HUDEP-2 (cell line): ENCODE results near the gene ZNF496.
"Not testable (repeated sequence)": the region's sequence is repeated elsewhere in the genome, so short reads cannot be mapped to it uniquely, and the experiment has no call there.

Source experiments
- DNase-seq, 76 experiments: peaks; one replicate each; lab custom pipeline; 2025; ENCODE audit not compliant: unreplicated experiment in 76 of 76; lab: John Stamatoyannopoulos, UW

The ZNF496 gene

DNA sequence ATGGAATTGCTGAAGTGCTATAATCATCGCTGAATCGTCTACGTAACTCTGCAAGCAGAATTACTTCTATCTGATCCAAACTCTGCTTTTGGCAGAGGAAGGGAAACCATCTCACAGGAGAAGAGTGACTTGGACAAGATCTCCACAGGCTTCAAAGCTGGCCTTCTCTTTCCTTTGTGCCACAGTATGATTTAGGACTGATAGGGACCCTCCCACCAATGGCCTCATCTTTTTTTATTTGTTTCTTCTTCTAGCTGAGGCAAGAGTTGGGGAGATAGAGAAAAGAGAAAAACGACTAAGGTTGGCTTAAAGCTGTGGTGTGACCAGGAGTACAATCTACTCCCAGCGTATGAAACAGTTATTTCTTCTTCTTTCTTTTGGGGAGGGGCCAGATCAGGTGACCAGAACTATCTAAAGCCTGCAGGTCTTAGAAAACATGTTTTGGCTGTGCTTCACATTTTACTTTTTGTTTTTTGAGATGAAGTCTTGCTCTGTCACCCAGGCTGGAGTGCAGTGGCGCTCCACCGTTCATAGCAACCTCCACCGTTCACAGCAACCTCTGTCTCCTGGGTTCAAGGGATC, 35.0 kb downstream of the ZNF496 start:
- no peak for DNase-seq

DNA sequence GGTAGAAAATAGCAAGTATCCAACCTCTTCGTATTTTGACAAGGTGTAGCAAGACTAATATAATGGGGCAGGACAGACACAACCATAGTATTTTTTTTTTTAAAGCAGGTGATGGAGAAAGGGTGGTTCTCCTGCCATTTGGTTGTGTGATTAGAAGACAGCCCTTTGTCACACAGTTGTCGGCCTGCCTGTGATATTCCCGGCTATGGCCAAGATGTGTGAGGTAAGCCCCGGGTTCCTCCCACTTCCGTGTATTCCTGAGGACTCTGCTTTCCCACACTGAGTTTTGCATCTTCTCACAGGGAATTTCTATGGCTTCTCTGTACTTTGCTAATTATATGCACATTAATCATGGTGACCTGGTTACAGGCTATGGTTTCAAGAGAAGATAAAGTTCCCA, 35.9 kb downstream of the ZNF496 start:
- DNase-seq = no peak

DNA sequence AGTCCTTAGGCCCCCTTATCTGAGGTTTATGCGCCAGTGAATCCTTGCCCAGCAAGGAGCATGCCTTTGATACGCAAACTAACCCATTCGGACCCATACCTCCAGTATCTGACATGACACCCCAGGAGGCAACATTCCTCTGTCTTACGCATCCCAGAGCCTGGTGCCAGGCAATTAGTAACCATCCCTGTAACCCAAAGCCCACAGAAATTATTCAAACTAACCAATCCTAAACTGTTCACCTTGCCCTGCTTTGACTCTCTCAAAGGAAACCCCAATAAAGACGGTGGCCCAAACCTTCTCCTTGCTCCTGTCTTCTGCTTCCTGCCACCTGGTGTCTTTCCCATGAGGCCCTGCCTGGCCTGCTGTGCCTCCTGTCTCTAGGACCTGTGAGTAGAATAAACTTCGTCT, 36.4 kb downstream of the ZNF496 start:
- DNase-seq = no peak

DNA sequence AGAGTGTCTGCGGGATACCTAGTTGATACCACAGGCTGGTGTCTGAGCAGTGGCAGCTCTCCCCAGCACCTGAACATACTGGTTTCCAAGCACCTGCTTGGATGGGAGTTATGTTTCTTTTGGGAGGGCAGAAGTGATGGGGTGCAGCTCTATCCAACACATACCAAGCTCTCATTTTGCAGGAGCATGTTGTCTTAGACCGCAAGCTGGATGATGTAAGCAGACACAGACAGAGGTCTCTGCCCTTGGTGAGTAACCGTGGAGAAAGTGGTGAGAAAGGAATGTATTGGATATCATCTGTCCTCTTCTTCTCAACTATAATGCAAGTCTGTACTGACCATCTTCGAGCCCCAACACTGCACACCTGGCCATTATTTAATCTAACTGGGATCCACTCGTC, 37.4 kb downstream of the ZNF496 start:
- DNase-seq = no peak

DNA sequence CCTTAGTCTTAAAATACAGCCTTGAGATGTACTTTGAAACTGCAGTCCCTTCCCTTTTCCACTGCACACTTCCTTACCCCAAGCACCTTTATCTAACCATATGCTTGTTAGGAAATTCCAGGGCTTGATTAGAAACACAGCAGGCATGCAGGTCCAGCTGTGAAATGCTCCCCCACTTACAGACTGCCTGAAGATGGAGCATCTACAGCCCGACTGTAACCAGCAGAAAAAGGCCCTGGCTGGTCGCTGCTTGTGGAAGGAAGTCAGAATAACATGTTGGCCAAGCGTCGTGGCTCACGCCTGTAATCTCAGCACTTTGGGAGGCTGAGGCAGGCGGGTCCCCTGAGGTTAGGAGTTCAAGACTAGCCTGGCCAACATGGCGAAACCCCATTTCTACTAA, 38.6 kb downstream of the ZNF496 start:
- no peak for DNase-seq

DNA sequence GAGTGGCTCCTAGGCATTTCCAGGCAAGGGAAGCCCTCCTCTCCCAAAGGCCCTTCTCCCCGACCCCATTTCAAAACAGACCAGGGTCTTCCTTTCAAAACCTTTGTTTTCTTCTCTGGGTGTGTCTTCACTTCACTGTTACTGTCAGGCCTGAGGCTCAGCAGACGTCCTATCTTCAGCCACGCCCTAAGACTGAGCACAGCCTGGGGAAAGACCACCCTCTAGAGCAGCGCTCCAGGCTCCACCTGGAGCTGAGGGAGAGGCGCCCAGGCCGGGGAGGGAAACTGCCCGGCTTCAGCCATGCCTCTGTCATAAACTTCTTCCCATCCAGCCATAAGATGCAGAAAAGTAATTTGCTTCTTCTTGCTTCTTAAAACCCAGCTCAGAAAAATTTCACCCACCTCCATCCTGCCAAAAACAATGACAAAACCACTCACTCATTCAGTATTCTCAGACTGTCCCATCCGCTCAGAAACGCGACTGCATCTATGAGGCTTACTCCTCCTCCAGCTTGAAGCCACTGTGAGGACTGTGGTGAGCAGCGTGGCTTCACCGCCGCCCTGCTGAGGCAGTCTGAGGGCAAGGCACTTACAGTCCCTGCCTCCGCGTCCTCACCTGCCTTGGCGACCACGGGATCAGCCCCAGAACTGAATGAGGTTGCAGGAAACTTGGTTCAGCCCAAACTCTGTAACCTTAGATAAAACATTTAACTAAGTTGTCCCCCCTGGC, 39.7 kb downstream of the ZNF496 start:
- DNase-seq = no peak

DNA sequence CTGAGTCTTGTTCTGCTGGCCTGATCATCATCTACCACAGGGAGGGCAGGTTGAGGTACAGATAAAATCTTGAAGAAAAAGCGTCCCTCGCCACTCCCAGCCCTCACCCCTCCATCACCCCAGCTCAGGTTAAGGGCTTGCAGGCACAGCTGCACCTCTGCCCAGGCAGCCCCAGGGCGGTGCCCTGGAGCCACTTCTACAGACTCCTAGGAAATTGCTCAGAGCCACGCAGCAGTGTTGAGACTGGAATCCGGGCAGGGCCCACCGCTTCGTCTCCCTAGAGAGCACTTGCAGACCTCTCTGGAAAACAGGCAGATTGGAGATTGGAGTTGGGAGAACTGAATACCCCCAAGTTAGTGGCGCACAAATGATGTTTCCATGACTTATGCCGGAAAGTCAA, 40.5 kb downstream of the ZNF496 start:
- DNase-seq = no peak

DNA sequence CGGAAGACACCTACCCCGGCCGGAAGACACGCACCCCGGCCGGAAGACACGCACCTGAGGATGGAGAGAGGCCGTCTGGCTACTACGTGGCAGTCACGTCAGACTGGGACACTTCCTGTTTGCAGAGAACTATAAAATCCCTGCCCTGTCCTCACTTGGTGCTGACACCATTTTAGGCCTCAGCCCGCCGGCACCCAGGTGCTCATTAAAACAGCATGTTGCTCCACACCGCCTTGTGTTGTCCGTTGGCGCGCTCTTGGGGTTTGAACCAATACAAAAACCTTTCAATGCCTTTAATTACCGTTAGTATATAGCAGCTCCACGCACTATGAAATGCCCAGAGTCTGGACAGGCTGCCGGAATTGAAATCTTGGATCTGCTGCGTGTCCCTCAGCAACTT, 41.1 kb downstream of the ZNF496 start:
- no peak for DNase-seq

DNA sequence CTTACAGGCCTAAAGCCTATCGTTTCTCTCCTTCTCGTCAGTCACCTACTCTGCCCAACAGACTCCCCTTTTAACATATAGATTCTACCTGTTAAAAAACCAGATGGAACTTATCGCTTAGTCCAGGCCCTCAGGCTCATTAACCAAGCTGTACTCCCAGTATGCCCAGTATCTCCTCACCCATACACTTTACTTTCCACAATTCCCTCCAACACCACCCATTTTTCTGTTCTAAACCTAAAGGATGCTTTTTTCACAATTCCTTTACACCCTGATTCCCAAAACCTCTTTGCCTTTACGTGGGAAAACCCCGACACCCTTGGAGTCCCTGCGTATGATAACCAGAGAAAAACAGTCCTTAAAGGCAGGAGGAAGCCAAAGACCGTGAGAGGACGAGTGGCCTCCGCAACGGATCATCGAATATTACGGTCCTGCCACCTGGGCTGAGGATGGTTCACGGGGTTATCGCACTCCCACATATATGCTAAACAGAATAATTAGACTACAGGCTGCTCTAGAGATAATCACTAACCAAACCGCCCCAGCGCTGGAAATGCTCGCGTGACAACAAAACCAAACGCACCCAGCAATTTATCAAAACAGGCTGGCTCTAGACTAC, 42.3 kb downstream of the ZNF496 start:
- not testable (repeated sequence) for DNase-seq

DNA sequence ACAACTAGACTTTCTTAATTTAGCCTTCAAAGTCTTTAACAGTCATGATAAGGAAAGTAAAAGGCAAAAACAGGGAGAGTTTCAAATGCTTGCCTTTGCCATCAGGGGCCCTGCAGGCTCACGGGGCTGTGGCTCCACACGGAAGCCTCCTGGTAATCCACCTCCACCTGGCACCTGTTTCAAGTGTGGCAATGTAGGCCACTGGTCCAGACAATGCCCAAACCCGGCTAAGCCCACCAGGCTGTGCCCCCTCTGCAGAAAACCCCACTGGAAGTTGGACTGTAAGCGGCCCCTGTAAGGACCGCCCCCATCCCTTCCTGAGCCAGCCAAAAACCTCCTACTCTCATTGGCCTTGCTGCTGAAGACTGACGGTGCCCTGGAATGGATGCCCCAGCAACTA, 43.3 kb downstream of the ZNF496 start:
- DNase-seq = no peak

DNA sequence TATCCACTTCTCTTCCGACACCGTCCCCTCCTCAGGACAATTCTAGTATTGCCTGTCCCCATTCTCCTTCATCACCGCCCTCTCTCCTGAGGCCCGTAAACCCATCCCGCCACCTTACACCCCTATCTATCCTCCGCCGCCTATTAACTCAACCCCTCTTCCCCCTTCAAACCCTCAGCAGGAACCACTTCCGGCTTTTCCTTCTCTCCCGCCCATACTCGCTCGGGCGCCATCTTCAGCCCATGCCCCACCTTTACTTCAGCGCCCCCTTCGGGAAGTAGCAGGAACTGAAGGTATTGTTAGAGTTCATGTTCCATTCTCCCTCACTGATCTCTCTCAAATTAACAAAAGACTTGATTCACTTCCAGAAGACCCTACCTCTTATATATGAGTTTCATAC, 44.2 kb downstream of the ZNF496 start:
- DNase-seq = no peak

DNA sequence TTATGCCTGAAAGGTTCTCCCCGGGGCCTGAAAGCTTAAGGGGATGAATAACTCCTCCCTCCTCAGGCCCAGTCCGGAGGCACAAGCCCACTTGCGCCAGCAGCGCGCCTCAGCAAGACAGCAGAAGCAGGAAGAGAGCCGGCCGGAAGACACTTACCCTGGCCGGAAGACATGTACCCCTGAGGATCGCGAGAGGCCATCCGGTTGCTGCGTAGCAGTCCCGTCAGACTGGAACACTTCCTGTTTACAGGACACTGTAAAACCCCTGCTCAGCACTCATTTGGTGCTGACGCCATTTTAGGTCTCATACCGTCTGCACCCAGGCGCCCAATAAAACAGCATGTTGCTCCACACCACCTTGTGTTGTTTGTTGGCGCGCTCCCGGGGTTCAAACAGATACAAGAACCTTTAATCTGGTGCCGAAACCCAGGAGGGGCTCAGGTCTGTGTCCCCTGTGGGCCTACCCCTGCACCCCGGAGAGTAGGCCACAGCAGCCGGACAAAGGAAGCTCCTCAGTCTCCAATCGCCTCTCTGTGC, 45.5 kb downstream of the ZNF496 start:
- DNase-seq = no peak

DNA sequence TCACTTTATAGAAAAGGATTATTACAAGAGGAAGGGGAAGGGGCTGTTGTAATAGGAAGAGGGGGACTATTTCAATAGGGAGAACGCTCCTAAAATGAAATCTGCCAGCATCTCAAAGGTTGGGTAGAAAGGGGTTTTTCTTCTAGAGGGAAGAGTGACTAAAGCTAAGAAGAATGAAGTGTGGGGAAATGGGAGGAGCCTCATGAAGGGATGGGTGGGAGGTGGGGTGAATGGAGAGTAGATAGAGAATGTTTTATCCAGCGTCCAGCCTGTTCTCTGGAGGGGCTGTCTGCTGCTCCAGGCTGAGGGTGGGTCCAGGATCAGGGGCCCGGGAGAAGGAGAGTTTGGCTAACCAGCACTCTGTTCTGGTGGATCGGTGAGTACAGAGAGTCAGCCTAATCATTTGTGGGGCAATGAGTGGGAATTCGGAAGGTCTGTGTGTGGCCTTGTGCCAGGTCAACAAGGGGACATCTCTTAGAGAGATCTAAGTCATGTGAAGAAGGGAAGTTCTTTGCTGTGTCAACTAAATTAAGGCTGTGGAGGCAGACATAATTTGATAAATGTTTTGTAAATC, 50.6 kb downstream of the ZNF496 start:
- no peak for DNase-seq

DNA sequence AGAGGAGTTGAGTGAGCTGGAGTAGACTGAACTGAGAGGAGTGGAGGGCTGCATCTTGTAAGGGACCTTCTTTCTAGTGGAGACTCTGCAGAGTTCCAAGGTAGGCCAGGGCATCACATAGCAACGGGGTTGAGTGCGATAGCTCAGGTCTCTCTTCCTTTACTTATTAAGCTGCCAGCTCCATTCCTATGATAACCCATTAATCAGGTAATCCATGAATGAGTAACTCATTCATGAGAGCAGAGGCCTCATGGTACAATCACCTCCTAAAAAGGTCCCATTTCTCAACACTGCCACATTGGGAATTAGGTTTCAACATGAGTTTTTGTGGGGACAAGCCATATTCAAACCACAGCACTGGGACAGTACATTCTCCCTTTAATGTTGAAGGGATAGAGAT, 54.5 kb downstream of the ZNF496 start:
- no peak for DNase-seq

DNA sequence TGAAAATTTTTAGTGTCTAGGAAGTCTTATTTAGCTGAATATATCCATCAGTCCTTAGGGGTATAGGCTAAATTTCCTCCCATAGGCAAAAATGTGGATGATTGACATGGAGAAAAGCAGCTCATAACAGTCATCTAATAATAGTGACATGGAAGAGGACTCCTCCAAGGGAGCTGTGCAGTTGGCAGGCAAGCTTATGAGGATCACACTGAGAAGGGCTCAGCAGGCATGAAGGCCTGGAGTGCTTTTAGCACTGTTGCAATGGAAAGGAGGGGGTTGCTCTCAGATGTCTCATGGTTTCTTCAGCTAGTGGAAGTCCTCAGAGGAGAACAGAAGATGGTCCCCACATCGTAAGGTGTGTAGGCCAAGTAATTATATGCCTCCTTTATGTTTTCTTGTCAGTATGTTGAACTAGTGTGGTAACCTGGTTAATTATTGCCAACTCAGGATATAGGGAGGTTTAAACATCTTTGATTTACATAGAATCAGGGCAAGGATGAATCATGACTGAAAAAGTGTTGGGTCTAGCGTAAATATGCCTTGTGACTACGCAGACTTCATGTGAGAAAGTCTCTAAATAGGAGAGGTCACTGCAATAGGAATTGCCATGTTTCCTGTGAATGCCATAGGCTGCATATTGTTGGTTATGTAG, 56.9 kb downstream of the ZNF496 start:
- DNase-seq = no peak

DNA sequence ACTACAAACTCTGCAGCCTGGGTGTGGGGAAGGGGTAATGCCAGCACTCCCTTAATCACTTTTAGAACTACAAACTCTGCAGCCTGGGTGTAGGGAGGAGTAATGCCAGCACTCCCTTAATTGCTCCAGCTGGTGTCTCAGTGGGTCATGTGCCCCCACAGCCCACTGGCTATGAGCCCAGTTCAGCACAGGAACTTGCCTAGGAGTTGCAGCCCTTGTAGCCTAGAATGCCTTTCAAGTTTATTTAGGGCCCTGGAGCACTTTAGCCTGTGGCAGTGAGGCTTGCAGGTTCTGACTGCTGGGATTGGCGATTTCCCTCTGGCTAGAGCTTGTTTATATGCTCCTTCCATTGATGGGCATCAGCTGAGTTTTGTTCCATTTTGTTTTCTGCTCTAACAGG, 58.7 kb downstream of the ZNF496 start:
- no peak for DNase-seq

DNA sequence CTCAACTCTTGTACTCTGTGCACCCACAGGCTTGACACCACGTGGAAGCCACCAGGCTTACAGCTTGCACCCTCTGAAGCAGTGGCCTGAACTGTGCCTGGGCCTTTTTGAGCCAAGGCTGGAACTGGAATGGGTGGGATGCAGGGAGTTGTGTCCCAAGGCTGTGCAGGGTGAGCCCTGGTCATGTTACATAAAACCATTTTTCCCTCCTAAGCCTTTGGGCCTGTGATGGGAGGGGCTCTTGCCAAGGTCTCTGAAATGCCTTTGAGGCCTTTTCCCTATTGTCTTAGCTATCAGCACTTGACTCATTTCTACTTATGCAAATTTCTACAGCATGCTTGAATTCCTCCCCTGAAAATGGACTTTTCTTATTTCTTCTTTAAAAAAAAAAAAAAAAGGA, 61.7 kb downstream of the ZNF496 start:
- no peak for DNase-seq

DNA sequence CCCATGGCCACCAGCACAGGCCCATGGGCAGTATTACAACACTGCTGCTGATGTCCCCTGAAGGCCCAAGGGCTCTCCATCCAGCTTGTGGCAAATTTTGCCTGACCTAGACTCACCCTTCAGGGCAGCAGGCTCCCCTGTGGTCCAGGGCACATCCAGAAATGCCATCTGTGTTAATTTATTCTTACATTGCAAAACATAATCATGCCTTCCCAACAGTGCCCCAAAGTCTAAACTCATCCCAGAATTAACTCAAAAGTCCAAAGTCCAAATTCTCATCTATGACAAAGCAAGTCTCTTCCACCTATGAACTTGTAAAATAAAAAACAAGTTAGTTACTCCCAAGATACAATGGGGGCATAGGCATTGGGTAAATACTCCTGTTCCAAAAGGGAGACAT, 62.5 kb downstream of the ZNF496 start:
- DNase-seq = no peak

DNA sequence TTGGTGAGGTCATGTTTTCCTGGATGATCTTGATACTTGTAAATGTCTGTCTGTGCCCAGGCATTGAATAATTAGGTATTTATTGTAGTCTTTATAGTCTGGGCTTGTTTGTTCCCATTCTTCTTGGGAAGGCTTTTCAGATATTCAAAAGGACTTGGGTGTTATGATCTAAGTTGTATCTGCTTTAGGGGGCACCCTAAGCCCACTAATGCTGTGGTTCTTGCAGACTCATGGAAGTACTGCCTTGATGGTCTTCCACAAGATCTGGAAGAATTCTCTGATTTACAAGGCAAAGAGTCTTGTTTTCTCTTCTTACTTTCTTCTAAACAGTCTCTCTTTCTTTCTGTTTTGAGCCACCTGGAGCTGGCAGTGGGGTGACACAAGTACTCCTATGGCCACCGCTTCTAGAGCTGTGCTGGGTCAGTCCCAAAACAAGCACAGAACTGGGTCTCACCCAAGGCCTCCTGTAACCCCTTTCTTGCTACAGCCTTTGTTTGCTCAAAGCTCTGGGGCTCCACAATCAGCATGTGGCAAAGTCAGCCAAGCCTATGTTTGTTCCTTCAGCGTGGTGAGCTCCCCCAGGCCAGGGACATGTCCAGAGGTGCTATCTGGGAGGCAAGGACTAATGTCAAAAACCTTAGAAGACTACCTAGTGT, 63.1 kb downstream of the ZNF496 start:
- DNase-seq = no peak

DNA sequence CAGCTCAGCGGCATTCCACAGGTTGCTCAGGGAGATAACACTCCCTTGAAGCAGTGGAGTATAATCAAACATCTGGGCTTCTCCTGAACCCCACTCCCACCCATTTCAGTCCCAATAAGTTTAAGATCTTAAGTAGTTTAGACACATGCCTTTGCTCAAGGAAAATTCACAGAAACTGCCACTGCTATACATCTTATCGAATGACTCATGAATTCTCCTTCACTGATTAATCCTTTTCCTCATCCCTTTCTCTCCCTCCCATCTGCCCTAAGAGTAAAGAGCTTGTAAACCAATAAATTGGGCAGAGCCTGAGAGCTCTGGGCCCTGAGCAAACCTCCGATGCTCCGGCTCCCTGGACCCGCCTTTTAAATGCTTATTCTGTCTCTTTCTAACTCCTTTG, 65.6 kb downstream of the ZNF496 start:
- DNase-seq = no peak

DNA sequence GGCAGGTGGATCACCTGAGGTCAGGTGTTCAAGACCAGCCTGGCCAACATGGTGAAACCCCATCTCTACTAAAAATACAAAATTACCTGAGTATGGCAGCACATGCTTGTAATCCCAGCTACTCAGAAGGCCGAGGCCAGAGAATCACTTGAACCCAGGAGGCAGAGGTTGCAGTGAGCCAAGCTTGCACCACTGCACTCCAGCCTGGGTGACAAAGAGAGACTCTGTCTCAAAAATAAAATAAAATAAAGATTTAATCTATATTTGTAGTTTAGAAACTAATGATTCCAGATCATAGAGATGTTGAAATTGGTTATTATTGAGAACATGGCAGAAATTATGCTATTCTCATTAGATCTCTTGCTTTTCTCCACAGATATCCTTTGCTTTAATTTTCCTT, 75.9 kb downstream of the ZNF496 start, which contains the start of gene VN1R5:
TSS of gene VN1R5 (plus strand) at position 301 of the 400 bp plus-strand sequence.
- DNase-seq = not testable (repeated sequence)
